ENCODE data around the gene FLYWCH2.

FLYWCH2 gene, protein sequence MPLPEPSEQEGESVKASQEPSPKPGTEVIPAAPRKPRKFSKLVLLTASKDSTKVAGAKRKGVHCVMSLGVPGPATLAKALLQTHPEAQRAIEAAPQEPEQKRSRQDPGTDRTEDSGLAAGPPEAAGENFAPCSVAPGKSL

GRCh38 chr16:2882650-2883457 is at the start of gene FLYWCH2:
Gene FLYWCH2, plus strand, starts transcription at chr16:2883215. Its CDS starts 13,235 bp downstream, at chr16:2896450.
- DNase-seq (ENCODE audit: low read depth) = peak; percentile 97
- H3K4me3 ChIP-seq (ENCODE audit: low read depth, low read length) = peak within 1 kb of the TSS; percentile 90

DNA sequence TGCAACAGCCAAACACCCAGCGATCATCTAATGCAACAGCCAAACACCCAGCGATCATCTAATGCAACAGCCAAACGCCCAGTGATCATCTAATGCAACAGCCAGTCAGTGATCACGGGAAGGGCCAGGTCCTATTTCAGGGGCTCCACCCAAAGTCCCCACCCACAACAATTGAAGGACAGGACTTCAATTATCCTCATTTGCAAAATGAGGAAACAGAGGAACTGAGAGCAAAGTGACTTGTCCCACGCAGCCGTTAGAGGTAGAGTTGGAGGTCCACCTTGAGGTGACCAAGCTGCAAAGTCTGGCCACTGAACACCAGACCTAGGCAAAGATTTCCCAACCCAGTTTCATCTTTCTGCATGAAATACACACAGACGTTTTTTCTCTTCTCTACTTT is 49.2 kb upstream of the FLYWCH2 start:
- H3K4me3 ChIP-seq (ENCODE audit: low read depth, low read length) = no peak overlapping the region
- no peak for DNase-seq (ENCODE audit: low read depth)

GRCh38 chr16:2834968-2835367 is 48.0 kb upstream of the FLYWCH2 start:
- H3K4me3 ChIP-seq (ENCODE audit: low read depth, low read length) = no peak overlapping the region

DNA sequence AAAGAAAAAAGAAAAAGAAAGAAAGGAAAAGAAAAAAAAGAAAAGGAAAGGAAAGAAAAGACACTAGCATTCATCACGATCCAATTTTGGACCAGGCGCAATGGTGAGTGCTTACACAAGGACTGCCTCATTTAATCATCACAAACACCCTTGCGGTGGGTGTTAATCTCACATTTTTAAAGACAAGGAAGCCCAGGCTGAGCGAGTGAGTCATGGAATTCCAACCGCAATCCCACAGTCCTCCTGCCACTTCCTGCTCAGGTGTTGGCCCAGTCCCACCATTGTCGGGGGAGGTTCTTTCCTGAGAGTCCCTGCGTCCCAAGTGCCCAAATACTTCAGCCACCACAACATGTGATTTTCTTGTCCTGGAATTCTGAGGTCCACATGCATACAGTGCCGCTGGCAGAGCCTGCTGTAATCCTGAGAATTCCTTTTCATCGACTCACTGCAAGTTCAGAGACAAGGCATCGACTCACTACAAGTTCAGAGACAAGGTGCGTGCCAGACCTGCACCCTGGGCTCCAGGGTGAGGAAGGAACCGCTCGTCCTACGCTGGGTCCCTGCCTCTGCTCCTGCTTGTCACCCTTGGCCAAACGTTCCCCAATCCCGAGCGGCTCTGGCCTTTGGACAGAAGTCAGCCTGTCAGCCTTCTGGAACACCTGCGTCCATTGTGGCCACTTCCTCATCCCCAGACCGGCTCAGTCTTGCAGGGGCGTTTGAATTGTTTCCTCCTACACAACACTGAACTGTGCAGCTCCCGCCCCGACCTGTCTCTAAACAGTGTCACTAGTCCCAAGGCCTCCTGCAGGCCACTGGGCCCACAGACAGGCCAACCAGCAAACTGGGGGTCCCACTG is 47.1 kb upstream of the FLYWCH2 start:
- DNase-seq (ENCODE audit: low read depth) = peak; percentile 65
- no peak overlapping the region for H3K4me3 ChIP-seq (ENCODE audit: low read depth, low read length)

More at GRCh38 chr16:2834968-2835367, 48.0 kb upstream of the FLYWCH2 start:
- DNase-seq (ENCODE audit: low read depth) = no peak

DNA sequence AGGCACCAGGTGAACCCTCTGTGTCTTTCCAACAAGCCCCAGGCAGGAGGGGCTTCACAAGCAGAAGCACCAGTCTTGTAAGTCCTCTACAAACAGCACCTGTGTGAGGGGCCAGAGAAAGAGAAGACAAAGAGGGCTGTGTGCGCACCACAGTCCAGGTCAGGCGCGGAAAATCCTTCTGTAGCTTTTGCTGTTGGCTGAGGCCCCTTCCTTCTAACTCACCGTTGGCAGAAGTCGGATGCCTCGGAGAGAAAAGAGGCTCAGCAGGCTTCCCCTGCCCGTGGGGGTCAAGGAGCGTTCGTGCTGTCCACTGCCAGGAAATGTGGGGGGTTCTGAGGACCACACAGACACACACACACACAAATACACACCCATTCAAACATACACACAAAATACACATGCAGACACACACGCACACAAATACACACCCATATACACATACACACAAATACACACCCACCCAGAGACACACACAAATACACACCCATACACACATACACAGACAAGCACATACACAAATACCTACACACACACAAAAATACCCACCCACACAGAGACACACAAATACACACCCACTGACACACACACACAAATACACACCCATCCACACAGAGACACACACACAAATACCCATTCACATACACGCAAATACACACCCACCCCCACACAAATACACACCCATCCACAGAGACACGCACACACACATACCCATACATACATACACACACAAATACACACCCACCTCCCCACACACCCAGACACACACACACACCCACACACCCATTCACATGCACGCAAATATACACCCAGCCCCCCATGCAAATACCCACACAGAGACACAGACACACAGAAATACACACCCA is 46.1 kb upstream of the FLYWCH2 start:
- no peak overlapping the region for H3K4me3 ChIP-seq (ENCODE audit: low read depth, low read length)
- no peak for DNase-seq (ENCODE audit: low read depth)

- DNase-seq (ENCODE audit: low read depth) = peak; percentile 43
- H3K4me3 ChIP-seq (ENCODE audit: low read depth, low read length) = no peak overlapping the region
Observed at GRCh38 chr16:2838928-2839327, 44.1 kb upstream of the FLYWCH2 start.

GRCh38 chr16:2839650-2840450 is 43.2 kb upstream of the FLYWCH2 start:
- no peak for DNase-seq (ENCODE audit: low read depth)
- H3K4me3 ChIP-seq (ENCODE audit: low read depth, low read length) = no peak overlapping the region

GRCh38 chr16:2840914-2841313 is 42.1 kb upstream of the FLYWCH2 start:
- no peak overlapping the region for H3K4me3 ChIP-seq (ENCODE audit: low read depth, low read length)
- no peak for DNase-seq (ENCODE audit: low read depth)

DNA sequence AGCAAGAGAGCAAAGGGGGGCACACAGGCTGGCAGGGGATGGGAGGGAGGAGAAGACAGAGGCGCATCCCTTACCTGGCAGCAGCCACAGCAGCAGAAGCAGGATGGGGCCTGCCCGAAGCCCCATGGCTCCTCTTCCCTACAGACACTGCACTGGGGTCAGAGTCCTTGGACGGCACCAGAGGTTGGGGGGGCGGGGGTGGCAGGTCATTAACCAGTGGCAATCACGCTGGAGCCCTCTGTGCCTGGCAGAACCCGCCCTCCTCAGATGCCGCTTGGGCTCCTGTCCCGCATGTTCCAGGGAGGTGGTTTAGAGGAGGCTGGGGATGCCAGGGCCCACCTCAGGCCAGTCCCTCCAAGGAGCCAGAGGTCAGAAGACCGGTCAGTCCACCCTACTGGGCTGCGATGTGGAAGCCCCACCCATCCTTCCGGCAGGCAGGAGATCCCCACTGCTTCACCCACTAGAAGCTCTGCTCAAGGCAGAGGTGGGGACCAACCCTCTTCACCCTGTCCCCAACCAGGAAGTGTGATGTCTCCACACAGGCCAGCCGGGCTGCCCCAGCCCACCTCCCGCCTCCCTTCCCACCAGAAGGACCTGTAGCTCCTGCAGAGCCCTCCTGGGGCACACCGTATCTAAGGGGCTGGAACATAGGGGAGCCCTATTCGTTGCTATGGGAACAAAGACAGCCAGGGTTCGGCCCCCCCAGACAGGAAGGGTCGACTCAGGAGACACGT is 41.2 kb upstream of the FLYWCH2 start:
- H3K4me3 ChIP-seq (ENCODE audit: low read depth, low read length) = no peak overlapping the region
- DNase-seq (ENCODE audit: low read depth) = no peak

DNA sequence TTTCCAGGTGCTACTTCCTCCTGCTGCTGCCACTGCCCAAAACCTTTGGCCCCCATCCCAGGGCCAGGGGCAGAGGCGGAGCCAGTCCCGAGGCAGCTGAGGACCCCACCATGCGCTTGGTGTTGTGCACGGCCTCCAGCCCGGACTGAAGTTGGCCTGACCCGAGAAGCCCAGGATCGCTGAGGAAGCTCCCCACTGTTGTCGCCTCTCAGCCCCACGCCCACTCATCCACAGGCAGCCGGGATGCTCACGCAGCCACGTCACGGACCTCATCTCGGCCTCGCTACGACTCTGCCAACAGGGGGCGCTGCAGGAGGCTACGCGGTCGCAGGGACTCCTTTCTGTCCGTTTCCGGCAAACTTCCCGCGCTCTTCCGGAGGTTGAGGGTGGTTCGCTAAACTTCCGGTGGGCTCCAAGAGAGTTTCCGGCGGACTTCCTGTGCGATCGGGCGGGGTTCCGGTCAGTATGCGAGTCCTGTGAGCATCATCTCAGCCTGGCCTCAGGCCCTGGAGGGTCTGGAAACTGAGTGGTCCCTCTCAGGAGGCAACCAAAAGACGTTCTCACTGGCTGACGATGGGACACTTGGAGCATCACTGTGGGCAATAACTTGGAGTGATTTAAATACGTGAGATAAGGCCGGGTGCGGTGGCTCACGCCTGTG is 40.5 kb upstream of the FLYWCH2 start:
- no peak overlapping the region for H3K4me3 ChIP-seq (ENCODE audit: low read depth, low read length)
- no peak for DNase-seq (ENCODE audit: low read depth)

- DNase-seq (ENCODE audit: low read depth) = no peak
- no peak overlapping the region for H3K4me3 ChIP-seq (ENCODE audit: low read depth, low read length)
Observed at GRCh38 chr16:2843526-2843925, 39.5 kb upstream of the FLYWCH2 start.

GRCh38 chr16:2845116-2845515 is 37.9 kb upstream of the FLYWCH2 start:
- H3K4me3 ChIP-seq (ENCODE audit: low read depth, low read length) = no peak overlapping the region
- no peak for DNase-seq (ENCODE audit: low read depth)

DNA sequence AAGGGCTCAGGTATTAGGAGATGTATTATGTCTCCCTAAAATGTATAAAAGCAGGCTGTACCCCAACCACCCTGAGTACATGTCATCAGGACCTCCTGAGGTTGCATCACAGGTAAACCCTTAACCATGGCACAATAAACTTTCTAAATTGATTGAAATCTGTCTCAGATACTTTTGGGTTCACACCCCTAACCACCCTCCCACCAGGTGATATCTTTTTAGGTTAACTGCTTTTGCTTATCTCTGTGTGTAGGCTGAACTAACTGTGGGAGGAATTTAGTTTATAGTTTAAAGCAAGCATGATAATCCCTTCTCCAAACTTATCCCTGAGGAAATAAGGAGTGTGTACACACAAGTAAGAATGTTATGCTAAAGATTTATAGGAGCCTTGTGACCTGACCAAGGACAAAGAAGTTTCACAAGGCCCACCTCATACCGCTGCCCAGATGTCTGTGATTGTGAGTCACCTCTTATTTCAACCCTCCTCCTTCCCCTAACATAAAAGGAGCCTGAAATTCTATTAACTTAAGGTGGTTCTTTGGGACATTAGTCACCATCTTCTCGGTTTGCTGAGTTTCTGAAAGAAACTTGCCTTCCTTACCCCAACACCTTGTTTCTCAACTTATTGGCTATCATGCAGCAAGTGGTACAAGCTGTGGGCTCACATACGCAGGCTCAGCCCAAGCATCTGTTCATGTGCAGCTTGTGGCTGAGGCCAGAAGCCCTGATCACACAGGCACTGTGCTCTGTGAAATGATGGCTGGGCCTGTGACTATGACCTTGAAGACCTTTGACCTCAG is 36.3 kb upstream of the FLYWCH2 start:
- peak; percentile 31 for DNase-seq (ENCODE audit: low read depth)
- H3K4me3 ChIP-seq (ENCODE audit: low read depth, low read length) = no peak overlapping the region

DNA sequence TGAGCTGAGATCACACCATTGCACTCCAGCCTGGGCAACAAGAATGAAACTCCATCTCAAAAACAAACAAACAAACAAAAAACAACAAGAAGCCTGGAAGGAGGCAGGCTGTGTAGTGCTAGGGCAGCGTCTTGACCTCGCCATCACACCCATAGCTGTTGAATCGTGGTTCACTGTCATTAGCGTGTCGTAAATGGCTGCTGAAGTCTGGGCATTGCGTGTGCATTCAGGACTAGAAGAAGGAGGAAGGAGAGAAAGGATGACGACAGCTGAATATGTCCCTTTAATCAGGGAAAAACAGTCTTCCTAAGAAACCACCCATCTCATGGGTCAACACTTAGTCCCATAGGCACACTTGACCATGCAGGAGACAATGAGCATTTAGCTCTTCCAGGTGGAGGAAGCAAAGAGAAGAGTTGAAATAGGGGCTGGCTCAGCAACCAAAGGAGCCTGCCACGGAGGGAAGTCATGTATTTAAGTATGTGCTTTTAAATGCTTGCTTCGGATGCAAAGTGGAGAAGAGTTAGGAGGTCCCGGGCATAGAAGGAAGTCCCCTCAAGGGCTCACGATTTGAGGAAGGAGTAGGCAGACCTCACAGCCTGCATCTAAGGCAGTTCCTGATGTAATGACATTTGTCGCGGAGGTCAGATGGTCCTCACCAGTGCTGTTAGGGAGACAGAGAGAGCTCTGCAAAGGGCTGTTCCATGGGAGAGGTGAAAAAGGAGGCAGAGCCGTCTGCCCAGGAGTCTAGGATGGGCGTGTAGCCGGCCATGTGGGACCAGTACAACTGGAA is 33.9 kb upstream of the FLYWCH2 start:
- no peak overlapping the region for H3K4me3 ChIP-seq (ENCODE audit: low read depth, low read length)

GRCh38 chr16:2852003-2852730 is 30.8 kb upstream of the FLYWCH2 start:
- H3K4me3 ChIP-seq (ENCODE audit: low read depth, low read length) = no peak overlapping the region
- no peak for DNase-seq (ENCODE audit: low read depth)

More for the DNA sequence above, 33.9 kb upstream of the FLYWCH2 start:
- DNase-seq (ENCODE audit: low read depth) = no peak

Measured in skeletal muscle cell (primary cell).